ENCODE results near the gene NTM. TPM values are rescaled to one million over a fixed set of nuclear protein-coding genes. Genes with fewer than 3 reads are reported as not detected.
A peak's percentile ranks its signal among the peaks of the same experiment; 100 is the strongest.
"Not testable (repeated sequence)": the region's sequence is repeated elsewhere in the genome, so short reads cannot be mapped to it uniquely, and the experiment has no call there.

The NTM gene
- total RNA-seq, 1 experiment from 2014 or later: 0.73 TPM

GRCh38 chr11:131677828-131678470, 307.5 kb downstream of the NTM start:
- Histone ChIP-seq H3K36me3 (ENCODE audit: control insufficient read depth, insufficient read depth, low read length) (no peaks in the 10 kb centered on the region), H3K4me1 (no peaks in the 10 kb centered on the region), H3K27me3 (replicated peaks; ENCODE audit: control insufficient read depth, insufficient read depth, low read length) (no peaks in the 10 kb centered on the region), H3K4me3 (ENCODE audit: low read depth, low read length) (no peak overlapping the region), H3K9me3 (0 out of 2 replicates have a peak, but pooled peaks cover 5% of the 10 kb centered on the region)
- Mint-ChIP-seq H3K27me3 (ENCODE audit: insufficient read depth, unreplicated experiment) (peaks cover 15% of the 10 kb centered on the region), H3K4me3 (ENCODE audit: unreplicated experiment) (no peak overlapping the region), H3K9me3 (ENCODE audit: unreplicated experiment) (no peaks in the 10 kb centered on the region), H3K27ac (ENCODE audit: unreplicated experiment) (no peak overlapping the region), H3K4me1 (ENCODE audit: low read depth, unreplicated experiment) (no peaks in the 10 kb centered on the region), H3K36me3 (ENCODE audit: insufficient read depth, unreplicated experiment) (peaks cover 5% of the 10 kb centered on the region)
- CTCF ChIA-PET: interaction anchor here (0.6 kb wide), 1 partner anchor 1384 kb away, joined by 5 read pairs; no protein-coding TSS in a partner anchor
- intact Hi-C loops (cut with micrococcal nuclease; ENCODE audit: unreplicated experiment): loop anchor here (10.0 kb wide), 1 partner anchor 213 kb away; no protein-coding TSS in a partner anchor
- peak in 1 of 2 experiments; percentile 22 for DNase-seq
- no TSS peak for BruUV-seq (replicated peaks)
- POLR2A ChIA-PET: no interaction called here
- no peak for TF ChIP-seq CTCF (IDR thresholded peaks at IDR 0.05; ENCODE audit: insufficient read depth in 1 of 2, low read depth in 1 of 2, low read length in 1 of 2, severe bottlenecking in 1 of 2, unreplicated experiment in 1 of 2)

GRCh38 chr11:131678658-131679340, 308.4 kb downstream of the NTM start:
- TF ChIP-seq CTCF (IDR thresholded peaks at IDR 0.05; ENCODE audit: insufficient read depth in 1 of 2, low read depth in 1 of 2, low read length in 1 of 2, severe bottlenecking in 1 of 2, unreplicated experiment in 1 of 2): no peak
- H3K4me1 ChIP-seq: no peaks in the 10 kb centered on the region
- no peaks in the 10 kb centered on the region for H3K4me1 Mint-ChIP-seq (ENCODE audit: low read depth, unreplicated experiment)
- POLR2A ChIA-PET: no interaction called here
- no peak overlapping the region for H3K4me3 Mint-ChIP-seq (ENCODE audit: unreplicated experiment)
- H3K9me3 Mint-ChIP-seq (ENCODE audit: unreplicated experiment): no peaks in the 10 kb centered on the region
- CTCF ChIA-PET: no interaction called here
- H3K27me3 ChIP-seq (replicated peaks; ENCODE audit: control insufficient read depth, insufficient read depth, low read length): no peaks in the 10 kb centered on the region
- intact Hi-C loops (cut with micrococcal nuclease; ENCODE audit: unreplicated experiment): loop anchor here (10.0 kb wide), 1 partner anchor 214 kb away; no protein-coding TSS in a partner anchor
- peaks cover 17% of the 10 kb centered on the region for H3K27me3 Mint-ChIP-seq (ENCODE audit: insufficient read depth, unreplicated experiment)
- DNase-seq: no peak
- no TSS peak for BruUV-seq (replicated peaks)
- H3K27ac Mint-ChIP-seq (ENCODE audit: unreplicated experiment): no peak overlapping the region
- H3K4me3 ChIP-seq (ENCODE audit: low read depth, low read length): no peak overlapping the region
- H3K36me3 ChIP-seq (ENCODE audit: control insufficient read depth, insufficient read depth, low read length): no peaks in the 10 kb centered on the region
- 0 out of 2 replicates have a peak, but pooled peaks cover 5% of the 10 kb centered on the region for H3K9me3 ChIP-seq
- peaks cover under 1% of the 10 kb centered on the region for H3K36me3 Mint-ChIP-seq (ENCODE audit: insufficient read depth, unreplicated experiment)

- H3K27ac Mint-ChIP-seq (ENCODE audit: unreplicated experiment); H3K4me1 ChIP-seq; intact Hi-C loops (cut with micrococcal nuclease; ENCODE audit: unreplicated experiment); H3K4me1 Mint-ChIP-seq (ENCODE audit: low read depth, unreplicated experiment); DNase-seq; H3K9me3 ChIP-seq; H3K9me3 Mint-ChIP-seq (ENCODE audit: unreplicated experiment); CTCF ChIA-PET; POLR2A ChIA-PET; H3K4me3 Mint-ChIP-seq (ENCODE audit: unreplicated experiment); BruUV-seq (replicated peaks); H3K36me3 Mint-ChIP-seq (ENCODE audit: insufficient read depth, unreplicated experiment); H3K36me3 ChIP-seq (ENCODE audit: control insufficient read depth, insufficient read depth, low read length); H3K4me3 ChIP-seq (ENCODE audit: low read depth, low read length); H3K27me3 ChIP-seq (replicated peaks; ENCODE audit: control insufficient read depth, insufficient read depth, low read length): not testable (repeated sequence)
- peaks cover 14% of the 10 kb centered on the region for H3K27me3 Mint-ChIP-seq (ENCODE audit: insufficient read depth, unreplicated experiment)
Measured at GRCh38 chr11:131680448-131680847, 310.0 kb downstream of the NTM start.

All from Caco-2 (cell line).